ENCODE data around the gene JCAD. TPM values are rescaled to one million over a fixed set of nuclear protein-coding genes. Genes with fewer than 3 reads are reported as not detected.

Gene JCAD
- total RNA-seq, 1 experiment from 2014 or later, result 0.77 TPM

DNA sequence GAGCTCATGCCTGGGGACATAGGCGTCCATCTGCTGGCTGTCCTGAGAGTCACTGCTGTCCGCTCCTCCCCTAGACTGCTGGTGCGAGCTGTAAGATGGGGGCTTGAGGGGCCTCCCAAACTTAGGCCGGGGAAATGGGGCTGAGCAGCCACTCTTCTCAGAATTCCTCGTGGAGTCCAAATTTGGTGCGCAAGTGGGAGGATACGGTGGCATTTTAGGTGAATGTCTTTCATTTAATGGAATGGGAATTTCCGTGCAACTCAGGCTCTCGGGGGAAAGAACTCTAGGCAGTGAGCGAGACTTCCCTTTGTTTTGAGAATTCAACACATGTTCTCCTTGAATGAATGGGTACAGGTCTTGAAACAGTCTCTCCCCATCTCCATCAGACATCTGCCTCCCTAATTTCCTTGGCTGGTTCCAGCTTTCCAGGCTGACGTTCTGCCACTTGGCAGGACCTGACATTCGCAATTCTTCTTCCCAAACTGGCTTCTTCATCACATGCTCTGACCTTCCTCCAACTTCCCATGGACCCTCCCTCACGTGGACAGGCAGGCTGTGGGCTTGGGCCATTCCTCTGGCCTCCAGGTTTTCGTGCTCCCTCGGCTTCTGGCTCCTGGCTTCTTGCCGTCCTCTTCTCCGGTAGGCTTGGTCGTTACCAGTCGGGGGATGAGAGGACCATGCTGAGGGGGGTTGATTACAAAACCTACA is 30.1 kb downstream of the JCAD start:
- peaks cover 10% of the 10 kb centered on the region for H3K27me3 Mint-ChIP-seq (ENCODE audit: low read depth)
- WGBS (ENCODE audit: extremely low coverage, insufficient read length, low lambda C conversion rate), result no CpG with 5 or more reads among the region's 19 CpGs
- H3K79me2 ChIP-seq (ENCODE audit: insufficient read depth, low read length), result no peaks in the 10 kb centered on the region
- no peaks in the 10 kb centered on the region for H3K27me3 ChIP-seq (ENCODE audit: insufficient read depth, low read length)
- no peak overlapping the region for H3K56ac ChIP-seq (ENCODE audit: insufficient read length, low read depth, low read length)
- H3K4ac ChIP-seq (ENCODE audit: low read depth, low read length), result no peak overlapping the region
- no peak overlapping the region for H3K27ac ChIP-seq (ENCODE audit: insufficient read length, low read depth, low read length)
- H2BK5ac ChIP-seq (ENCODE audit: insufficient read length, low read length), result no peak overlapping the region
- no peak overlapping the region for H2BK20ac ChIP-seq (ENCODE audit: low read depth, low read length, poor library complexity, severe bottlenecking)
- no peak overlapping the region for H3K4me2 ChIP-seq (ENCODE audit: insufficient read depth, insufficient read length, low read length)
- no peak overlapping the region for H2AFZ ChIP-seq (ENCODE audit: low read length)
- no peaks in the 10 kb centered on the region for H3K9me3 ChIP-seq (ENCODE audit: control insufficient read depth, low read depth, low read length)
- no peak overlapping the region for H3T11ph ChIP-seq (ENCODE audit: low read length)
- TF ChIP-seq, protein P1, sequence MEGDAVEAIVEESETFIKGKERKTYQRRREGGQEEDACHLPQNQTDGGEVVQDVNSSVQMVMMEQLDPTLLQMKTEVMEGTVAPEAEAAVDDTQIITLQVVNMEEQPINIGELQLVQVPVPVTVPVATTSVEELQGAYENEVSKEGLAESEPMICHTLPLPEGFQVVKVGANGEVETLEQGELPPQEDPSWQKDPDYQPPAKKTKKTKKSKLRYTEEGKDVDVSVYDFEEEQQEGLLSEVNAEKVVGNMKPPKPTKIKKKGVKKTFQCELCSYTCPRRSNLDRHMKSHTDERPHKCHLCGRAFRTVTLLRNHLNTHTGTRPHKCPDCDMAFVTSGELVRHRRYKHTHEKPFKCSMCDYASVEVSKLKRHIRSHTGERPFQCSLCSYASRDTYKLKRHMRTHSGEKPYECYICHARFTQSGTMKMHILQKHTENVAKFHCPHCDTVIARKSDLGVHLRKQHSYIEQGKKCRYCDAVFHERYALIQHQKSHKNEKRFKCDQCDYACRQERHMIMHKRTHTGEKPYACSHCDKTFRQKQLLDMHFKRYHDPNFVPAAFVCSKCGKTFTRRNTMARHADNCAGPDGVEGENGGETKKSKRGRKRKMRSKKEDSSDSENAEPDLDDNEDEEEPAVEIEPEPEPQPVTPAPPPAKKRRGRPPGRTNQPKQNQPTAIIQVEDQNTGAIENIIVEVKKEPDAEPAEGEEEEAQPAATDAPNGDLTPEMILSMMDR (conservative IDR thresholded peaks at IDR 0.05), result no peak
- H4K20me1 ChIP-seq (ENCODE audit: control insufficient read depth, insufficient read depth, insufficient read length), result no peaks in the 10 kb centered on the region
- H3K14ac ChIP-seq (ENCODE audit: insufficient read depth, low read length), result no peak overlapping the region
- H3K9ac ChIP-seq (ENCODE audit: extremely low read depth, insufficient read length, low read length), result no peak overlapping the region
- no peak overlapping the region for H4K5ac ChIP-seq (ENCODE audit: insufficient read length, low read depth, low read length)
- peaks cover 15 to 17% of the 10 kb centered on the region in 2 experiments for H3K4me1 Mint-ChIP-seq
- no peak overlapping the region for H4K8ac ChIP-seq (replicated peaks; ENCODE audit: insufficient read length, low read depth, low read length)
- no peak overlapping the region for H2BK15ac ChIP-seq (ENCODE audit: low read depth, low read length)
- no peak overlapping the region for H3K23ac ChIP-seq (ENCODE audit: insufficient read length, low read depth, low read length)
- no peak for DNase-seq
- H2AK5ac ChIP-seq (ENCODE audit: insufficient read length, low read length), result no peak overlapping the region
- no peaks in the 10 kb centered on the region for H3K79me1 ChIP-seq (ENCODE audit: insufficient read depth, low read depth, low read length, poor library complexity, severe bottlenecking)
- H3K36me3 Mint-ChIP-seq (ENCODE audit: insufficient read depth in 1 of 3, low read depth in 3 of 3), result no peaks in the 10 kb centered on the region; a peak in 1 of 7 replicates
- no peak overlapping the region for H3K4me3 Mint-ChIP-seq
- no peaks in the 10 kb centered on the region for H3K4me1 ChIP-seq (ENCODE audit: insufficient read depth, low read length)
- no peak overlapping the region for H3K18ac ChIP-seq (ENCODE audit: insufficient read length, low read depth, low read length)
- no peak overlapping the region for H3K27ac Mint-ChIP-seq
- no peak overlapping the region for H2BK120ac ChIP-seq (ENCODE audit: low read depth, low read length, poor library complexity, severe bottlenecking)
- no peak overlapping the region for H2BK12ac ChIP-seq (ENCODE audit: insufficient read length, low read depth, low read length)
- no peaks in the 10 kb centered on the region for H3K9me3 Mint-ChIP-seq
- no peaks in the 10 kb centered on the region for H3K23me2 ChIP-seq (ENCODE audit: insufficient read length, low read depth, low read length, poor library complexity, severe bottlenecking)
- H4K91ac ChIP-seq (ENCODE audit: insufficient read length, low read depth, low read length), result no peak overlapping the region
